ENCODE measurements around the gene OR13C4.

The OR13C4 gene

GRCh38 chr9:104494808-104495207, 32.2 kb downstream of the OR13C4 start:
- H3K36me3 Mint-ChIP-seq: no peaks in the 10 kb centered on the region
- no peak overlapping the region for H3K27ac Mint-ChIP-seq
- no peak for ATAC-seq
- no peak overlapping the region for H3K4me3 Mint-ChIP-seq
- no peaks in the 10 kb centered on the region for H3K27me3 Mint-ChIP-seq
- no peaks in the 10 kb centered on the region for H3K4me1 Mint-ChIP-seq
- no peaks in the 10 kb centered on the region for H3K9me3 Mint-ChIP-seq

- H3K27me3 Mint-ChIP-seq: no peaks in the 10 kb centered on the region
- no peaks in the 10 kb centered on the region for H3K36me3 Mint-ChIP-seq
- H3K9me3 Mint-ChIP-seq: no peaks in the 10 kb centered on the region
- H3K4me3 Mint-ChIP-seq: no peak overlapping the region
- H3K27ac Mint-ChIP-seq: no peak overlapping the region
- no peaks in the 10 kb centered on the region for H3K4me1 Mint-ChIP-seq
- ATAC-seq: no peak
Observed at GRCh38 chr9:104485014-104485413, 42.0 kb downstream of the OR13C4 start.

DNA sequence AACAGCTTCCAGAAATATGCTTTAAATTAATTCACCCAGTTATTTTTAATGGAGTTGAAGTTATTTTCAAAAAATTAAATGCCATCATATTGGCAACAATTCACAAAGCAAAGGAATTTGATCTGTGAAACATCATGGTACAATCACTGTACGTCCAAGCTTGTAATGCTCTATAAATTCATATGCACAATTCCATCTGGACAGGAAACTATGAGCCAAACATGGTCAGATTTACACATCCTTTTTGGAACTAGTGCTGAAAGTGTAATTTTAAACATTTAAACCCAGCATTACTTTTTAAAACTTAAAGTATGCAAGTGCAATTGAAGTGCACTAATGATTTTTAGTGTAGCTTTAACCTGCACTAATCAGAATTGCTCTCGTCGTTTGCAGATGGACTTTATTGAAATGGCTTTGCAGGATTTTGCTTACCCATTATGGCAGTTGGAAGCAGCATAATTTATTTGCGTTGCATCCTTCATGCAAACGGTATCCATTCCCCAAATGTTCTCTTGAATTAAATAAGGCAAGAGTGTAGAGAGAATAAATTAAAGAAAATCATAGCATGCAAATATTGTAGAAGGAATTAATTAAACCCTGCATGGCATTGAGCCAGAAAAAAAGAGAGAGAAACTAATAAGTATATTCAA, 44.0 kb downstream of the OR13C4 start:
- no peaks in the 10 kb centered on the region for H3K9me3 Mint-ChIP-seq
- no peaks in the 10 kb centered on the region for H3K4me1 Mint-ChIP-seq
- ATAC-seq: no peak
- no peak overlapping the region for H3K4me3 Mint-ChIP-seq
- H3K36me3 Mint-ChIP-seq: no peaks in the 10 kb centered on the region
- H3K27ac Mint-ChIP-seq: no peak overlapping the region
- no peaks in the 10 kb centered on the region for H3K27me3 Mint-ChIP-seq

Measured in stimulated activated memory B cell treated with anti-CD40 and anti-IgM and Interleukin-4, amounts not matched to agents 10 μg/mL and 1 μg/mL and 100 μg/mL, for 72 hours (primary cell).